ENCODE results near the gene MVB12B.

GRCh38 chr9:126457175-126457547, 130.5 kb downstream of the MVB12B start:
- no peak for TF ChIP-seq POLR2A (IDR thresholded peaks at IDR 0.05)
- TF ChIP-seq, protein P1, sequence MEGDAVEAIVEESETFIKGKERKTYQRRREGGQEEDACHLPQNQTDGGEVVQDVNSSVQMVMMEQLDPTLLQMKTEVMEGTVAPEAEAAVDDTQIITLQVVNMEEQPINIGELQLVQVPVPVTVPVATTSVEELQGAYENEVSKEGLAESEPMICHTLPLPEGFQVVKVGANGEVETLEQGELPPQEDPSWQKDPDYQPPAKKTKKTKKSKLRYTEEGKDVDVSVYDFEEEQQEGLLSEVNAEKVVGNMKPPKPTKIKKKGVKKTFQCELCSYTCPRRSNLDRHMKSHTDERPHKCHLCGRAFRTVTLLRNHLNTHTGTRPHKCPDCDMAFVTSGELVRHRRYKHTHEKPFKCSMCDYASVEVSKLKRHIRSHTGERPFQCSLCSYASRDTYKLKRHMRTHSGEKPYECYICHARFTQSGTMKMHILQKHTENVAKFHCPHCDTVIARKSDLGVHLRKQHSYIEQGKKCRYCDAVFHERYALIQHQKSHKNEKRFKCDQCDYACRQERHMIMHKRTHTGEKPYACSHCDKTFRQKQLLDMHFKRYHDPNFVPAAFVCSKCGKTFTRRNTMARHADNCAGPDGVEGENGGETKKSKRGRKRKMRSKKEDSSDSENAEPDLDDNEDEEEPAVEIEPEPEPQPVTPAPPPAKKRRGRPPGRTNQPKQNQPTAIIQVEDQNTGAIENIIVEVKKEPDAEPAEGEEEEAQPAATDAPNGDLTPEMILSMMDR (IDR thresholded peaks at IDR 0.05): no peak
